HG03354 (cell line): ENCODE data around the gene FANCE.

Experiments used
- ATAC-seq: cut with Tn5 transposase; IDR thresholded peaks from one replicate; pipeline ENCODE4 v1.9.1; 2021; ENCODE audit warnings: mild to moderate bottlenecking; ENCODE audit not compliant: unreplicated experiment, poor library complexity, severe bottlenecking

Gene FANCE

GRCh38 chr6:35477551-35478179 is 25.5 kb downstream of the FANCE start:
- ATAC-seq: no peak

GRCh38 chr6:35478259-35478658 is 26.1 kb downstream of the FANCE start:
- no peak for ATAC-seq

GRCh38 chr6:35480176-35480575 is 28.0 kb downstream of the FANCE start:
- no peak for ATAC-seq

GRCh38 chr6:35481226-35481625 is 29.1 kb downstream of the FANCE start:
- no peak for ATAC-seq

GRCh38 chr6:35483062-35483461 is 30.9 kb downstream of the FANCE start:
- no peak for ATAC-seq

GRCh38 chr6:35483490-35483889 is 31.4 kb downstream of the FANCE start:
- ATAC-seq: no peak

- no peak for ATAC-seq
These were observed 31.9 kb downstream of the FANCE start for GRCh38 chr6:35483893-35484645.

- ATAC-seq: no peak
These were observed 32.8 kb downstream of the FANCE start for GRCh38 chr6:35484921-35485392.

- ATAC-seq: no peak
These were observed 33.3 kb downstream of the FANCE start for GRCh38 chr6:35485402-35485877.

GRCh38 chr6:35486005-35486925 is 34.1 kb downstream of the FANCE start:
- ATAC-seq: no peak

- no peak for ATAC-seq
These were observed 35.7 kb downstream of the FANCE start for GRCh38 chr6:35487658-35488516.

- no peak for ATAC-seq
These were observed 36.4 kb downstream of the FANCE start for GRCh38 chr6:35488517-35488862.

GRCh38 chr6:35489066-35489465 is 36.9 kb downstream of the FANCE start:
- ATAC-seq: no peak

- no peak for ATAC-seq
These were observed 38.1 kb downstream of the FANCE start for GRCh38 chr6:35489995-35490791.

- no peak for ATAC-seq
These were observed 38.9 kb downstream of the FANCE start for GRCh38 chr6:35490821-35491557.

GRCh38 chr6:35491558-35492257 is 39.6 kb downstream of the FANCE start:
- no peak for ATAC-seq

- ATAC-seq: no peak
These were observed 40.3 kb downstream of the FANCE start for GRCh38 chr6:35492258-35492973.
